Measurements from ENCODE around the gene PROZ. TPM values are rescaled to one million over a fixed set of nuclear protein-coding genes. Genes with fewer than 3 reads are reported as not detected.

The PROZ gene
- total and polyA plus RNA-seq, 2 of the 13 experiments (the other 11 are each of a cell fraction or from before 2014, with no cell fraction given): 5.6 to 22.5 TPM

DNA sequence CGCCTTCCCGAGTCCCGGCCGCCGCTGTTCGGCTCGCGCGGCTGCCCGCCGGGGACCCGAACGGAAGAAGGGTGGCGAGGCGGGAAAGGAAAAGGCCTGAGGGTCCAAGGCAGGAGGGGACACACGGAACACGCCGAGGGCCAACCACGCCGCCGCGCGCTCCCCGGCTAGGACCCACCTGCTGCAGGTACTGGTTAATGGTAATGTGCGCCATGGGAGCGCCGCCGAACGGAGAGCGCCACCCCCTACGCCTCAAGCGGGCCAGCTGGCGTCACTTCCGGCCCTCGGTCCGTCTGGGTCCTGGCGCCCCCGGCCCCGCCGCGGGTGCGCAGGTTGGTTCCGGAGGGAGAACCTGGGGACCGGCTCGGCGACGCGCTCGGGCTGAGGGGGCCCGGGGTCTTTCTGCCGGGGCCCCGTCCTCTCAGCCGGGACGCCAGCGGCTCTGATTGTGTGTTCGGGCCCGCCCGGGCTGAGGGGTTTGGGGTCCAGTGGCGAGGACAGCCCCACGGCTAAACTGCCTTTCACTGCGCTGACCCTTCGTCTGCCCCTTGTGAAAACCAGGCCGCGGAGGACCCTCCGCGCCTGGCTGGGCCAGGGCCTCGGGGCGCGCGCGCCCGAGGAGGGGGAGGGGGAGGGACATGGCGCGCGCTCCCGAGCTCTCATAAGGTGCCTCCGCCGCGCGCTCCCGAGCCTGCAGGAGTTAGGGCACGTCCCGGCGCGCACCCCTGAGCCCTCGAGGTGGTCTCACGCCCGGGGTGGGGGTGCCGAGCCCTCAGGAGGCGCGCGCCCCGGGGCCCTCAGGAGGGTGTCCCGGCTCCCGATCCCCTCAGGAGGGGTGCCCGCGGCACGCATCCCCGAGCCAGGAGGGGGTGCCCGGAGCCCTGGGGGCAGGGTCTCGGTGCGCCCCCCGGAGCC lies 50.2 kb downstream of the PROZ start, which contains the start of gene PCID2 (continued):
- TF ChIP-seq RAD21 (CRISPR knock-in tag; IDR thresholded peaks at IDR 0.05) (peak; percentile 54; the same call in 1 of the 2 replicates), ZNF513 (CRISPR knock-in tag; conservative IDR thresholded peaks at IDR 0.05) (no peak), ZNF230 (CRISPR knock-in tag; IDR thresholded peaks at IDR 0.05) (peak; percentile 84), ZFAT (CRISPR knock-in tag; conservative IDR thresholded peaks at IDR 0.05) (peak; percentile 58), ZNF792 (CRISPR knock-in tag; IDR thresholded peaks at IDR 0.05) (0 out of 2 replicates have a peak, but pooled peaks have one; percentile 34), ZNF740 (CRISPR knock-in tag; IDR thresholded peaks at IDR 0.05) (peak; percentile 63), KLF13 (CRISPR knock-in tag; IDR thresholded peaks at IDR 0.05) (peak; percentile 85; the same call in 1 of the 2 replicates), ZNF260 (CRISPR knock-in tag; IDR thresholded peaks at IDR 0.05; ENCODE audit: borderline replicate concordance, low read depth) (peak; percentile 75; the same call in 1 of the 2 replicates), NRL (CRISPR knock-in tag; IDR thresholded peaks at IDR 0.05; ENCODE audit: borderline replicate concordance) (peak; percentile 89), HDAC2 (CRISPR knock-in tag; IDR thresholded peaks at IDR 0.05) (peak; percentile 90), CENPX (CRISPR knock-in tag; IDR thresholded peaks at IDR 0.05) (no peak), ZNF687 (CRISPR knock-in tag; IDR thresholded peaks at IDR 0.05) (peak; percentile 96), HBP1 (CRISPR knock-in tag; IDR thresholded peaks at IDR 0.05; ENCODE audit: low read depth) (peak; percentile 92)
- TF ChIP-seq, protein P1, sequence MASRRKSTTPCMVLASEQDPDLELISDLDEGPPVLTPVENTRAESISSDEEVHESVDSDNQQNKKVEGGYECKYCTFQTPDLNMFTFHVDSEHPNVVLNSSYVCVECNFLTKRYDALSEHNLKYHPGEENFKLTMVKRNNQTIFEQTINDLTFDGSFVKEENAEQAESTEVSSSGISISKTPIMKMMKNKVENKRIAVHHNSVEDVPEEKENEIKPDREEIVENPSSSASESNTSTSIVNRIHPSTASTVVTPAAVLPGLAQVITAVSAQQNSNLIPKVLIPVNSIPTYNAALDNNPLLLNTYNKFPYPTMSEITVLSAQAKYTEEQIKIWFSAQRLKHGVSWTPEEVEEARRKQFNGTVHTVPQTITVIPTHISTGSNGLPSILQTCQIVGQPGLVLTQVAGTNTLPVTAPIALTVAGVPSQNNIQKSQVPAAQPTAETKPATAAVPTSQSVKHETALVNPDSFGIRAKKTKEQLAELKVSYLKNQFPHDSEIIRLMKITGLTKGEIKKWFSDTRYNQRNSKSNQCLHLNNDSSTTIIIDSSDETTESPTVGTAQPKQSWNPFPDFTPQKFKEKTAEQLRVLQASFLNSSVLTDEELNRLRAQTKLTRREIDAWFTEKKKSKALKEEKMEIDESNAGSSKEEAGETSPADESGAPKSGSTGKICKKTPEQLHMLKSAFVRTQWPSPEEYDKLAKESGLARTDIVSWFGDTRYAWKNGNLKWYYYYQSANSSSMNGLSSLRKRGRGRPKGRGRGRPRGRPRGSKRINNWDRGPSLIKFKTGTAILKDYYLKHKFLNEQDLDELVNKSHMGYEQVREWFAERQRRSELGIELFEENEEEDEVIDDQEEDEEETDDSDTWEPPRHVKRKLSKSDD (CRISPR knock-in tag; IDR thresholded peaks at IDR 0.05; ENCODE audit: low read depth): 0 out of 2 replicates have a peak, but pooled peaks have one; percentile 47
- TF ChIP-seq, protein P2, sequence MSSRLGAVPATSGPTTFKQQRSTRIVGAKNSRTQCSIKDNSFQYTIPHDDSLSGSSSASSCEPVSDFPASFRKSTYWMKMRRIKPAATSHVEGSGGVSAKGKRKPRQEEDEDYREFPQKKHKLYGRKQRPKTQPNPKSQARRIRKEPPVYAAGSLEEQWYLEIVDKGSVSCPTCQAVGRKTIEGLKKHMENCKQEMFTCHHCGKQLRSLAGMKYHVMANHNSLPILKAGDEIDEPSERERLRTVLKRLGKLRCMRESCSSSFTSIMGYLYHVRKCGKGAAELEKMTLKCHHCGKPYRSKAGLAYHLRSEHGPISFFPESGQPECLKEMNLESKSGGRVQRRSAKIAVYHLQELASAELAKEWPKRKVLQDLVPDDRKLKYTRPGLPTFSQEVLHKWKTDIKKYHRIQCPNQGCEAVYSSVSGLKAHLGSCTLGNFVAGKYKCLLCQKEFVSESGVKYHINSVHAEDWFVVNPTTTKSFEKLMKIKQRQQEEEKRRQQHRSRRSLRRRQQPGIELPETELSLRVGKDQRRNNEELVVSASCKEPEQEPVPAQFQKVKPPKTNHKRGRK (CRISPR knock-in tag; IDR thresholded peaks at IDR 0.05): 0 out of 2 replicates have a peak, but pooled peaks have one; percentile 33

Data from HepG2 (cell line).